HepG2 (cell line): ENCODE data around the gene EFNA4. TPM values are rescaled to one million over a fixed set of nuclear protein-coding genes. Genes with fewer than 3 reads are reported as not detected.

ENCODE experiments used
- NPAS2 ChIP-seq: sonication (generic); formaldehyde crosslinking; IDR thresholded peaks from 2 replicates; pipeline ENCODE4 v1.8.0; 2022; ENCODE audit warnings: mild to moderate bottlenecking, missing genetic modification reagents, borderline replicate concordance
- RFX5 ChIP-seq: IDR thresholded peaks from 2 replicates; pipeline ENCODE4 v1.6.1; 2011; ENCODE audit warnings: low read depth, low read length, improper control_type of control experiment
- YEATS4 ChIP-seq: sonication (generic); formaldehyde crosslinking; IDR thresholded peaks from 2 replicates; pipeline ENCODE4 v1.4.0; 2020; ENCODE audit warnings: missing genetic modification reagents, borderline replicate concordance
- ZC3H4 ChIP-seq: sonication (generic); formaldehyde crosslinking; IDR thresholded peaks from 2 replicates; pipeline ENCODE4 v1.4.0; 2020; ENCODE audit warnings: missing genetic modification reagents, borderline replicate concordance
- ZFP1 ChIP-seq: IDR thresholded peaks from 2 replicates; pipeline ENCODE4 v1.6.1; 2016
- ZNF224 ChIP-seq: sonication (generic); formaldehyde crosslinking; IDR thresholded peaks from 2 replicates; pipeline ENCODE4 v1.5.0; 2020; ENCODE audit warnings: mild to moderate bottlenecking, missing genetic modification reagents
- ZNF256 ChIP-seq: sonication (generic); formaldehyde crosslinking; conservative IDR thresholded peaks from 2 replicates; pipeline ENCODE4 v1.4.0; 2020; ENCODE audit warnings: missing genetic modification reagents
- ZNF879 ChIP-seq: sonication (generic); formaldehyde crosslinking; IDR thresholded peaks from 2 replicates; pipeline ENCODE4 v1.8.1; 2023; ENCODE audit warnings: missing genetic modification reagents
- polyA plus RNA-seq, 8 experiments: library from polyadenylated mRNA; depleted of rRNA in 3 of 8; stranded (reverse) in 7 of 8; unstranded in 1 of 8; fragments of >200 nt; fragmentation: Illumina TruSeq in 4 of 8; extraction: Trizol in 4 of 8; gene quantifications; 2 replicates each; pipeline versions ENCODE4 v1.2.1 to v1.2.3, GENCODE V29; 2011 to 2016; ENCODE audit warnings: low read depth in 4 of 8, missing spikeins in 1 of 8, mixed read lengths in 1 of 8; ENCODE audit not compliant: insufficient read depth in 1 of 8
- total RNA-seq, 5 experiments: library from RNA; depleted of rRNA; stranded (reverse); fragments of >200 nt; fragmentation: Illumina TruSeq; extraction: Trizol; gene quantifications; 2 replicates each; pipeline ENCODE4 v1.2.3, GENCODE V29; 2016; ENCODE audit warnings: low read depth in 1 of 5
- TF ChIP-seq, protein P1 (sequence below): sonication (generic); formaldehyde crosslinking; IDR thresholded peaks from 2 replicates; pipeline ENCODE4 v1.4.0; 2020; ENCODE audit warnings: missing genetic modification reagents
- TF ChIP-seq, protein P2 (sequence below): sonication (generic); formaldehyde crosslinking; IDR thresholded peaks from 2 replicates; pipeline ENCODE4 v1.4.0; 2020; ENCODE audit warnings: mild to moderate bottlenecking, missing genetic modification reagents
- TF ChIP-seq, protein P3 (sequence below): sonication (generic); formaldehyde crosslinking; IDR thresholded peaks from 2 replicates; pipeline ENCODE4 v1.4.0; 2020; ENCODE audit warnings: missing genetic modification reagents
- TF ChIP-seq, protein P4 (sequence below): sonication (generic); formaldehyde crosslinking; IDR thresholded peaks from 2 replicates; pipeline ENCODE4 v1.4.0; 2020; ENCODE audit warnings: missing genetic modification reagents

EFNA4 gene
- total and polyA plus RNA-seq, 2 of the 13 experiments (the other 11 are each of a cell fraction or from before 2014, with no cell fraction given), result 12.0 to 17.2 TPM

DNA sequence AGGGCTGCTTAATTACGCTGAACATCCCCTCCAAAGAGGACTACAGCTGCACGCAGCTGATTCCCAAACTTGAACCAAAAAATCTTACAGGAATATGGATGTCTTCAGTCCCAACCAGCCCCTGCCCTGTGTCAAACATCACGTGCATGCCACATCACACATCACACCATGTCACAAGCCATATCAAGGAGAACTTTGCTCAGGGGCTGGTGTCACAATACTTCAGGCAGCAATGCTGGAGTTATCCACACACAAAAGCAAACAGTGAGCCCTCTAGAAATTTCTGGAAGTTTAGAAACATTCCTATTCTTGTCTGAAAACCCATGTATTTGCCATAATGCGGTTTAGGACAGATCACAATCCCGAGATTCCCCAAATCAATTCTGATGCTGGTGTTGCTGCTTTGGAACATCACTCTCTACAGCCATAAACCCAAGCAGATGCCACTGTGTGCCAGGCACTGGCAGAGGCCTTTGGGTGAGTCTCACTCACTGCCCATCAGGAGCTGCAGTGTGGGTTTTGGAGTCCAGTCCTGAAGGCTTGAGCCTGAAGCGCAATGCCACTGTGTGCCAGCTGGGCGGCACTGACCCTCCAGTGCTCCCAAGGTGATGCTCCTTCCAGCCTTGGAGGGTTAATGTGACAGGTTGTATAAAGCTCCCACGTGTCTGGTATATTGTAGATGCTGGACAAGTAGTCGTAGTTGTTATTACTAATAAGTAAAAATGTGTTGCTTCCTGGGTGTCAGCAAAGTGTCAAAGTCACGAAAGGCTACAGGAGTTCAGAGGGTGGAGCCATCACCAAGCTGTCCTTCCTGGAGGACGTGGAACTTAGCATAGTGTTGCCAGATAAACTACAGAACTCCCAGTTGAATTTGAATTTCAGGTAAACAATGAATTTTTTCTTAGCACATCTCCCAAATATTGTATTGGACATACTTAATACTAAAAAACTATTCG lies 44.0 kb downstream of the EFNA4 start (continued):
- TF ChIP-seq, protein P1, sequence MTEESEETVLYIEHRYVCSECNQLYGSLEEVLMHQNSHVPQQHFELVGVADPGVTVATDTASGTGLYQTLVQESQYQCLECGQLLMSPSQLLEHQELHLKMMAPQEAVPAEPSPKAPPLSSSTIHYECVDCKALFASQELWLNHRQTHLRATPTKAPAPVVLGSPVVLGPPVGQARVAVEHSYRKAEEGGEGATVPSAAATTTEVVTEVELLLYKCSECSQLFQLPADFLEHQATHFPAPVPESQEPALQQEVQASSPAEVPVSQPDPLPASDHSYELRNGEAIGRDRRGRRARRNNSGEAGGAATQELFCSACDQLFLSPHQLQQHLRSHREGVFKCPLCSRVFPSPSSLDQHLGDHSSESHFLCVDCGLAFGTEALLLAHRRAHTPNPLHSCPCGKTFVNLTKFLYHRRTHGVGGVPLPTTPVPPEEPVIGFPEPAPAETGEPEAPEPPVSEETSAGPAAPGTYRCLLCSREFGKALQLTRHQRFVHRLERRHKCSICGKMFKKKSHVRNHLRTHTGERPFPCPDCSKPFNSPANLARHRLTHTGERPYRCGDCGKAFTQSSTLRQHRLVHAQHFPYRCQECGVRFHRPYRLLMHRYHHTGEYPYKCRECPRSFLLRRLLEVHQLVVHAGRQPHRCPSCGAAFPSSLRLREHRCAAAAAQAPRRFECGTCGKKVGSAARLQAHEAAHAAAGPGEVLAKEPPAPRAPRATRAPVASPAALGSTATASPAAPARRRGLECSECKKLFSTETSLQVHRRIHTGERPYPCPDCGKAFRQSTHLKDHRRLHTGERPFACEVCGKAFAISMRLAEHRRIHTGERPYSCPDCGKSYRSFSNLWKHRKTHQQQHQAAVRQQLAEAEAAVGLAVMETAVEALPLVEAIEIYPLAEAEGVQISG (CRISPR knock-in tag), result peak; percentile 63
- TF ChIP-seq NPAS2 (CRISPR knock-in tag) (no peak), ZNF224 (no peak), YEATS4 (CRISPR knock-in tag) (no peak), RFX5 (0 out of 2 replicates have a peak, but pooled peaks have one; percentile 15), ZC3H4 (CRISPR knock-in tag) (no peak), ZFP1 (CRISPR knock-in tag) (no peak), ZNF879 (CRISPR knock-in tag) (no peak), ZNF256 (CRISPR knock-in tag) (no peak)
- TF ChIP-seq, protein P2, sequence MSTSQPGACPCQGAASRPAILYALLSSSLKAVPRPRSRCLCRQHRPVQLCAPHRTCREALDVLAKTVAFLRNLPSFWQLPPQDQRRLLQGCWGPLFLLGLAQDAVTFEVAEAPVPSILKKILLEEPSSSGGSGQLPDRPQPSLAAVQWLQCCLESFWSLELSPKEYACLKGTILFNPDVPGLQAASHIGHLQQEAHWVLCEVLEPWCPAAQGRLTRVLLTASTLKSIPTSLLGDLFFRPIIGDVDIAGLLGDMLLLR (CRISPR knock-in tag), result no peak
- TF ChIP-seq, protein P3, sequence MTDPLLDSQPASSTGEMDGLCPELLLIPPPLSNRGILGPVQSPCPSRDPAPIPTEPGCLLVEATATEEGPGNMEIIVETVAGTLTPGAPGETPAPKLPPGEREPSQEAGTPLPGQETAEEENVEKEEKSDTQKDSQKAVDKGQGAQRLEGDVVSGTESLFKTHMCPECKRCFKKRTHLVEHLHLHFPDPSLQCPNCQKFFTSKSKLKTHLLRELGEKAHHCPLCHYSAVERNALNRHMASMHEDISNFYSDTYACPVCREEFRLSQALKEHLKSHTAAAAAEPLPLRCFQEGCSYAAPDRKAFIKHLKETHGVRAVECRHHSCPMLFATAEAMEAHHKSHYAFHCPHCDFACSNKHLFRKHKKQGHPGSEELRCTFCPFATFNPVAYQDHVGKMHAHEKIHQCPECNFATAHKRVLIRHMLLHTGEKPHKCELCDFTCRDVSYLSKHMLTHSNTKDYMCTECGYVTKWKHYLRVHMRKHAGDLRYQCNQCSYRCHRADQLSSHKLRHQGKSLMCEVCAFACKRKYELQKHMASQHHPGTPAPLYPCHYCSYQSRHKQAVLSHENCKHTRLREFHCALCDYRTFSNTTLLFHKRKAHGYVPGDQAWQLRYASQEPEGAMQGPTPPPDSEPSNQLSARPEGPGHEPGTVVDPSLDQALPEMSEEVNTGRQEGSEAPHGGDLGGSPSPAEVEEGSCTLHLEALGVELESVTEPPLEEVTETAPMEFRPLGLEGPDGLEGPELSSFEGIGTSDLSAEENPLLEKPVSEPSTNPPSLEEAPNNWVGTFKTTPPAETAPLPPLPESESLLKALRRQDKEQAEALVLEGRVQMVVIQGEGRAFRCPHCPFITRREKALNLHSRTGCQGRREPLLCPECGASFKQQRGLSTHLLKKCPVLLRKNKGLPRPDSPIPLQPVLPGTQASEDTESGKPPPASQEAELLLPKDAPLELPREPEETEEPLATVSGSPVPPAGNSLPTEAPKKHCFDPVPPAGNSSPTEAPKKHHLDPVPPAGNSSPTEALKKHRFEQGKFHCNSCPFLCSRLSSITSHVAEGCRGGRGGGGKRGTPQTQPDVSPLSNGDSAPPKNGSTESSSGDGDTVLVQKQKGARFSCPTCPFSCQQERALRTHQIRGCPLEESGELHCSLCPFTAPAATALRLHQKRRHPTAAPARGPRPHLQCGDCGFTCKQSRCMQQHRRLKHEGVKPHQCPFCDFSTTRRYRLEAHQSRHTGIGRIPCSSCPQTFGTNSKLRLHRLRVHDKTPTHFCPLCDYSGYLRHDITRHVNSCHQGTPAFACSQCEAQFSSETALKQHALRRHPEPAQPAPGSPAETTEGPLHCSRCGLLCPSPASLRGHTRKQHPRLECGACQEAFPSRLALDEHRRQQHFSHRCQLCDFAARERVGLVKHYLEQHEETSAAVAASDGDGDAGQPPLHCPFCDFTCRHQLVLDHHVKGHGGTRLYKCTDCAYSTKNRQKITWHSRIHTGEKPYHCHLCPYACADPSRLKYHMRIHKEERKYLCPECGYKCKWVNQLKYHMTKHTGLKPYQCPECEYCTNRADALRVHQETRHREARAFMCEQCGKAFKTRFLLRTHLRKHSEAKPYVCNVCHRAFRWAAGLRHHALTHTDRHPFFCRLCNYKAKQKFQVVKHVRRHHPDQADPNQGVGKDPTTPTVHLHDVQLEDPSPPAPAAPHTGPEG (CRISPR knock-in tag), result no peak
- TF ChIP-seq, protein P4, sequence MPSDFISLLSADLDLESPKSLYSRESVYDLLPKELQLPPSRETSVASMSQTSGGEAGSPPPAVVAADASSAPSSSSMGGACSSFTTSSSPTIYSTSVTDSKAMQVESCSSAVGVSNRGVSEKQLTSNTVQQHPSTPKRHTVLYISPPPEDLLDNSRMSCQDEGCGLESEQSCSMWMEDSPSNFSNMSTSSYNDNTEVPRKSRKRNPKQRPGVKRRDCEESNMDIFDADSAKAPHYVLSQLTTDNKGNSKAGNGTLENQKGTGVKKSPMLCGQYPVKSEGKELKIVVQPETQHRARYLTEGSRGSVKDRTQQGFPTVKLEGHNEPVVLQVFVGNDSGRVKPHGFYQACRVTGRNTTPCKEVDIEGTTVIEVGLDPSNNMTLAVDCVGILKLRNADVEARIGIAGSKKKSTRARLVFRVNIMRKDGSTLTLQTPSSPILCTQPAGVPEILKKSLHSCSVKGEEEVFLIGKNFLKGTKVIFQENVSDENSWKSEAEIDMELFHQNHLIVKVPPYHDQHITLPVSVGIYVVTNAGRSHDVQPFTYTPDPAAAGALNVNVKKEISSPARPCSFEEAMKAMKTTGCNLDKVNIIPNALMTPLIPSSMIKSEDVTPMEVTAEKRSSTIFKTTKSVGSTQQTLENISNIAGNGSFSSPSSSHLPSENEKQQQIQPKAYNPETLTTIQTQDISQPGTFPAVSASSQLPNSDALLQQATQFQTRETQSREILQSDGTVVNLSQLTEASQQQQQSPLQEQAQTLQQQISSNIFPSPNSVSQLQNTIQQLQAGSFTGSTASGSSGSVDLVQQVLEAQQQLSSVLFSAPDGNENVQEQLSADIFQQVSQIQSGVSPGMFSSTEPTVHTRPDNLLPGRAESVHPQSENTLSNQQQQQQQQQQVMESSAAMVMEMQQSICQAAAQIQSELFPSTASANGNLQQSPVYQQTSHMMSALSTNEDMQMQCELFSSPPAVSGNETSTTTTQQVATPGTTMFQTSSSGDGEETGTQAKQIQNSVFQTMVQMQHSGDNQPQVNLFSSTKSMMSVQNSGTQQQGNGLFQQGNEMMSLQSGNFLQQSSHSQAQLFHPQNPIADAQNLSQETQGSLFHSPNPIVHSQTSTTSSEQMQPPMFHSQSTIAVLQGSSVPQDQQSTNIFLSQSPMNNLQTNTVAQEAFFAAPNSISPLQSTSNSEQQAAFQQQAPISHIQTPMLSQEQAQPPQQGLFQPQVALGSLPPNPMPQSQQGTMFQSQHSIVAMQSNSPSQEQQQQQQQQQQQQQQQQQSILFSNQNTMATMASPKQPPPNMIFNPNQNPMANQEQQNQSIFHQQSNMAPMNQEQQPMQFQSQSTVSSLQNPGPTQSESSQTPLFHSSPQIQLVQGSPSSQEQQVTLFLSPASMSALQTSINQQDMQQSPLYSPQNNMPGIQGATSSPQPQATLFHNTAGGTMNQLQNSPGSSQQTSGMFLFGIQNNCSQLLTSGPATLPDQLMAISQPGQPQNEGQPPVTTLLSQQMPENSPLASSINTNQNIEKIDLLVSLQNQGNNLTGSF (CRISPR knock-in tag), result no peak
